HEK293T (cell line): Measurements from ENCODE around the gene EVPLL.

Source experiments
- CTCF ChIA-PET: fragments of 350-600 bp; formaldehyde crosslinking; extraction: SDS; loops from one replicate; lab custom pipeline; 2021; ENCODE audit warnings: antibody characterized with exemption, inconsistent platforms; lab: Yijun Ruan, JAX
- POLR2A ChIA-PET: fragments of 350-600 bp; formaldehyde crosslinking; extraction: SDS; loops from one replicate; lab custom pipeline; 2020; ENCODE audit warnings: antibody characterized with exemption, inconsistent platforms; lab: Yijun Ruan, JAX
- DNase-seq: peaks from one replicate; pipeline ENCODE4 v3.0.0; 2012; ENCODE audit warnings: mixed read lengths; ENCODE audit errors: extremely low spot score
- ARNT ChIP-seq: fragments of 450-650 bp; IDR thresholded peaks from 2 replicates; pipeline ENCODE4 v1.6.1; 2017; ENCODE audit warnings: mild to moderate bottlenecking
- BHLHE40 ChIP-seq: fragments of 450-650 bp; IDR thresholded peaks from 2 replicates; pipeline ENCODE4 v1.6.1; 2016; ENCODE audit warnings: mild to moderate bottlenecking, moderate library complexity, borderline replicate concordance
- CTBP1 ChIP-seq: fragments of 450-650 bp; IDR thresholded peaks from 2 replicates; pipeline ENCODE4 v1.6.1; 2016; ENCODE audit warnings: borderline replicate concordance
- ELF4 ChIP-seq: fragments of 450-650 bp; IDR thresholded peaks from 2 replicates; pipeline ENCODE4 v1.6.1; 2017; ENCODE audit warnings: antibody characterized with exemption
- FOXA1 ChIP-seq: fragments of 450-650 bp; IDR thresholded peaks from 2 replicates; pipeline ENCODE4 v1.6.1; 2016; ENCODE audit warnings: mild to moderate bottlenecking
- FOXK2 ChIP-seq: fragments of 450-650 bp; IDR thresholded peaks from 2 replicates; pipeline ENCODE4 v1.6.1; 2016; ENCODE audit warnings: mild to moderate bottlenecking
- FOXM1 ChIP-seq: fragments of 450-650 bp; IDR thresholded peaks from 2 replicates; pipeline ENCODE4 v1.6.1; 2017; ENCODE audit warnings: mild to moderate bottlenecking, borderline replicate concordance
- HDGF ChIP-seq: fragments of 450-650 bp; IDR thresholded peaks from 2 replicates; pipeline ENCODE4 v1.6.1; 2017; ENCODE audit warnings: antibody characterized with exemption, borderline replicate concordance
- L3MBTL2 ChIP-seq: fragments of 450-650 bp; conservative IDR thresholded peaks from 2 replicates; pipeline ENCODE4 v1.6.1; 2016; ENCODE audit warnings: mild to moderate bottlenecking
- LEF1 ChIP-seq: fragments of 450-650 bp; IDR thresholded peaks from 2 replicates; pipeline ENCODE4 v1.6.1; 2017; ENCODE audit warnings: mild to moderate bottlenecking, borderline replicate concordance
- NFRKB ChIP-seq: fragments of 450-650 bp; IDR thresholded peaks from 2 replicates; pipeline ENCODE4 v1.6.1; 2016; ENCODE audit warnings: mild to moderate bottlenecking, moderate library complexity
- PKNOX1 ChIP-seq: fragments of 450-650 bp; IDR thresholded peaks from 2 replicates; pipeline ENCODE4 v1.6.1; 2016
- SP1 ChIP-seq: fragments of 450-650 bp; IDR thresholded peaks from 2 replicates; pipeline ENCODE4 v1.6.1; 2017
- SUZ12 ChIP-seq: fragments of 450-650 bp; IDR thresholded peaks from 2 replicates; pipeline ENCODE4 v1.6.1; 2016; ENCODE audit warnings: mild to moderate bottlenecking
- TARDBP ChIP-seq: fragments of 450-650 bp; IDR thresholded peaks from 2 replicates; pipeline ENCODE4 v1.6.1; 2016
- ZNF384 ChIP-seq: fragments of 450-650 bp; IDR thresholded peaks from 2 replicates; pipeline ENCODE4 v1.6.1; 2016

The EVPLL gene

GRCh38 chr17:18344021-18344420 is 33.6 kb upstream of the EVPLL start:
- no peak for TF ChIP-seq HDGF
- no peak for TF ChIP-seq SUZ12
- TF ChIP-seq SP1, result no peak
- TF ChIP-seq NFRKB, result no peak
- TF ChIP-seq L3MBTL2, result no peak
- no peak for TF ChIP-seq BHLHE40
- POLR2A ChIA-PET, result no interaction called here
- DNase-seq, result no peak
- CTCF ChIA-PET, result no interaction called here

- no peak for DNase-seq
- no peak for TF ChIP-seq FOXM1
- TF ChIP-seq SUZ12, result no peak
- TF ChIP-seq TARDBP, result no peak
- TF ChIP-seq NFRKB, result no peak
- TF ChIP-seq HDGF, result no peak
- TF ChIP-seq CTBP1, result no peak
- no peak for TF ChIP-seq SP1
- TF ChIP-seq PKNOX1, result no peak
- TF ChIP-seq FOXK2, result no peak
- TF ChIP-seq ELF4, result no peak
- TF ChIP-seq ZNF384, result no peak
- TF ChIP-seq LEF1, result no peak
- TF ChIP-seq ARNT, result no peak
- no peak for TF ChIP-seq BHLHE40
- TF ChIP-seq L3MBTL2, result no peak
- no peak for TF ChIP-seq FOXA1
- ChIA-PET CTCF (no interaction called here), POLR2A (interaction anchor here (1.7 kb wide), 1 partner anchor 9 kb away, joined by 5 read pairs; the partner anchor contains the start of gene SHMT1)
These were observed 24.0 kb upstream of the EVPLL start for GRCh38 chr17:18353541-18353940.

GRCh38 chr17:18356624-18357023 is 21.0 kb upstream of the EVPLL start:
- no peak for TF ChIP-seq HDGF
- TF ChIP-seq NFRKB, result no peak
- TF ChIP-seq BHLHE40, result no peak
- no peak for TF ChIP-seq ZNF384
- TF ChIP-seq LEF1, result no peak
- TF ChIP-seq ELF4, result no peak
- no peak for TF ChIP-seq FOXA1
- no peak for TF ChIP-seq FOXK2
- no peak for TF ChIP-seq ARNT
- no peak for TF ChIP-seq PKNOX1
- no peak for TF ChIP-seq SP1
- no peak for TF ChIP-seq L3MBTL2
- no peak for TF ChIP-seq CTBP1
- TF ChIP-seq FOXM1, result no peak
- no peak for TF ChIP-seq TARDBP
- no peak for TF ChIP-seq SUZ12
- DNase-seq, result no peak
- ChIA-PET POLR2A (no interaction called here), CTCF (no interaction called here)

- no peak for DNase-seq
- no peak for TF ChIP-seq FOXM1
- TF ChIP-seq SP1, result no peak
- TF ChIP-seq HDGF, result no peak
- no peak for TF ChIP-seq NFRKB
- TF ChIP-seq LEF1, result no peak
- TF ChIP-seq L3MBTL2, result no peak
- no peak for TF ChIP-seq SUZ12
- no peak for TF ChIP-seq ZNF384
- TF ChIP-seq FOXK2, result no peak
- no peak for TF ChIP-seq FOXA1
- TF ChIP-seq ARNT, result no peak
- TF ChIP-seq BHLHE40, result no peak
- no peak for TF ChIP-seq ELF4
- no peak for TF ChIP-seq CTBP1
- no peak for TF ChIP-seq PKNOX1
- no peak for TF ChIP-seq TARDBP
- POLR2A ChIA-PET, result no interaction called here
- CTCF ChIA-PET, result interaction anchor here (1.3 kb wide), 1 partner anchor 27 kb away, joined by 3 read pairs; no protein-coding TSS in a partner anchor
These were observed 17.1 kb upstream of the EVPLL start for GRCh38 chr17:18360518-18360917.

DNA sequence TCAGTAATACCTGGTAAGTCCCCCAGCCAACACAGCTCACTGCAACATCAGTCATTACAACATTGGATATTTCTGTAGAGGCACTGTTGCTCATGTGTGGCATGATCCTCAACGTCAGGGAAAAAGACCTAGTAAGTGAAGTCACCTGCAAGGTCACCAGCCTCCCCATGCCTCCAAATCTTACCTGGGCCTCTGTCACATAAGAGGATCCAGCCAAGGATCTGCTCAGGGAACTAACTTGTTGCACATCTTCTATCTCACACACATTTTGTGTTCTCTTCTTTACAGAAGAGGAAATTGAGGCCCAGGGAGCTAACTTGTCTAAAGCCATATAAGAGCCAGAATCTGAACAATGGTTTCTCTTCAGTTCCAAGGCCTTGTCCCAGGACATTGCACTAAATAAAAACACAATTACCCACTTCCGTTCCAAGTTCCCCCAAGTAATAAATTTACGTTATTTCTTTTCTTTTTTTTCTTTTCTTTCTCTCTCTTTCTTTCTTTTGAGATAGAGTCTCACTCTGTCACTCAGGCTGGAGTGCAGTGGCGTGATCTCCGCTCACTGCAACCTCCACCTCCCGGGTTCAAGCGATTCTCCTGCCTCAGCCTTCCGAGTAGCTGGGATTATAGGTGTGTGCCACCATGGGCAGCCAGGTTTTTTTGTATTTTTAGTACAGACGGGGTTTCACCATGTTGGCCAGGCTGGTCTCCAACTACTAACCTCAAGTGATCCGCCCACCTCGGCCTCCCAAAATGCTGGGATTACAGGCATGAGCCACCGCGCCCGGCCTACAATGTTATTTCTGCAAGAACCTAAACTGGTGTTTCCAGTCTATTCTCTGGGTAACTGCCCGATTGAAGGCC is 15.5 kb upstream of the EVPLL start:
- TF ChIP-seq SP1 (no peak), ARNT (no peak), L3MBTL2 (no peak), BHLHE40 (no peak), SUZ12 (no peak), FOXM1 (no peak), ZNF384 (no peak), PKNOX1 (no peak), ELF4 (no peak), FOXA1 (no peak), FOXK2 (no peak), HDGF (no peak), NFRKB (no peak), CTBP1 (no peak), LEF1 (no peak), TARDBP (no peak)
- no peak for DNase-seq
- POLR2A ChIA-PET, result interaction anchor here (1.2 to 1.7 kb wide), 4 partner anchors 10 to 103 kb away, joined by 5 to 9 read pairs (median 6); no protein-coding TSS in a partner anchor
- CTCF ChIA-PET, result no interaction called here
